HG03103 (cell line): Measurements from ENCODE around the gene BRSK1.

Experiments
- ATAC-seq: cut with Tn5 transposase; IDR thresholded peaks from one replicate; pipeline ENCODE4 v1.9.1; 2021; ENCODE audit warnings: low read depth; ENCODE audit not compliant: unreplicated experiment

Gene BRSK1

GRCh38 chr19:55283548-55284377 is at the start of gene BRSK1:
BRSK1 (plus strand) TSS chr19:55283997; CDS start chr19:55284443, 446 bp downstream.
- no peak for ATAC-seq

DNA sequence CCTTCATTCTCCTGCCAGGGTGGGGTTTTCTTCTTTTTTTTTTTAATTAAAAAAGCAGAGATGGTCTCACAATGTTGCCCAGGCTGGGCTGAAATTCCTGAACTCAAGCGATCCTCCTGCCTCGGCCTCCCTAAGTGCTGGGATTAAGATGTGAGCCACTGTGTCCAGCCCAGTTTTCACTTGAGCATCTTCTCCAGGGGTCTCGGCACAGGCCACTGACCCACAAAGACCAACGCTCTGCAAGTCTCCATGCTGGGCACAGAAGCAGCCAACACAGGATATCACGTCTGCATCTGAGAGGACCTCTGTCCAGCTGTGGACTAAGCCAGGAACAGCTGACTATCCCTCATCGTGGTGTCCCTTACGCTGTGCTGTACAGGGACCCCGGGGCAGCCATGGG is 45.8 kb upstream of the BRSK1 start:
- ATAC-seq = no peak

DNA sequence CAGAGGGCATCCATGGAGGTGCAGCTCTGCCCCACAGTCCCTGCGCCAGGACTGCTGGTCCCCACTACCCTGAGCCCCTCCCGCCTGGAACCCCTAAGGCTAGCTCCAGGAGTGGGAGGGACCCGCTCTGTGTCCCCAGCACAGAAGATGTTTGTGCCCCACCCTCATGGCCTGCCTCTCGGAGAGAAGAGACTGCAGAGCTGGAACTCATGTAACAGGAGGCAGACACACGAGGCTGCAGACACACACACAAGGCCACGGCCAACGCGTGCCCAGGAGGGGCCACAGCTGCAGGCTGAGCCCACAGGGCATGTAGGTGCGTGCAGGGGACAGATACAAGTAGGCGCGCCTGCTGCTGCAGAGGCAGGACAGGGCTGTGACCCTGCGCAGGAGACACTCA is 44.8 kb upstream of the BRSK1 start:
- no peak for ATAC-seq

DNA sequence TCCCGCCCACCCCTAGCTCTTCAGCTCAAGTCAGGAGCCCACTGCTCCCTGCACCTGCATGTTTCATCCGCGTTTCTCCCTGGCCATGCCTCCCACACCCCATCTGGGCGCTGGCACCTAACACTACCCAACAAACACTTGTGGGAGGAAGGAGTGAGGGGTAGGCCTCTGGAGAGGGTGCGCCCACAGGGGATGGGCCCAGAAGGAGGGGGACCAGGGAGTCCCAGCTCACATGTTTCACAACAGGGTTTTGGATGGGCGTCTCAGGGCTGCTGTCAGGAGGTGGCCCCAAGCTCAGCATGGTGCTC is 43.1 kb upstream of the BRSK1 start:
- ATAC-seq = no peak

GRCh38 chr19:55241143-55241934 is 42.5 kb upstream of the BRSK1 start:
- ATAC-seq = no peak

DNA sequence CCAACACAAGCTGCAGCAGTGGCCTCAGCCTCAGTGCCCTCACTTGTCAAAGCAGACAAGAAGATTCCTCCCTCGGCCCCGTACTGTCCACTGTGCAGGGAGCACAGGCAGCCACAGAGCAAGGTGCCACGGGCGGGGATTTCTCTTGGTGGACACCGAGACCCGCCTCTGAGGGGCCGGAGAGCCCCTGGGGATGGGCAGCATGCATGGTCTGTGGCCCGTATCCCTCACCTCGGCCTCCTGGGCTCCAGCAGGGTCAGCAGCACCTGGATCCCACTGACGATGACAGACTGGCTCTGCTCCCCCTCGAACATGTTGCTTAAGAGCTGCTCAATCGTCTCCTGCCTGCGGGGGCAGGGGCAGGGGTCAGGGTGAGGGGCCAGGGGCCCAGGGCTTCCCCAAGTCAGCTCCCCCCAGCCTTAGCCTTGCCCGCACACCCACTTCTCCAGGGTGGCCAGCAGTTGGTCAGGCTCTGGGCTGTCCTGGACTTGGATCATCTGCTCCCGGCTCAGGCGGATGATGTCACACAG is 41.8 kb upstream of the BRSK1 start:
- no peak for ATAC-seq

DNA sequence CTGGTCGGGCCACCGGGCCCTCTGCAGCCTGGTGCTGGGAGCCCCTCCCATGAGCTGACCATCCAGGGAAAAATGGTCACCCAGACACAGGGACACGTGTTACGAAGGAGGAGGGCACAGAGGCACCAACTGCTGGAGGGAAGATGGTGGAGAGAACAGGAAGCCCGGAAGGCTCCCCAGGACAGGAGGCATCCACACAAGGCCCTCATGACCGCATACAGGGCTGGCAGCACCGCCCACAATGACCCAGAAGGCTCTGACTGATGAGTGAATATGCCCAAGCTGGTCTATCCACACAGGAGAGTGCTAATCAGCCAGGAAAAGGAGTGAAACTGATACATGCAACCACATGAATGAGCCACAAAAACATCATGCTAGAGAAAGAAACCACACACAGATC is 41.3 kb upstream of the BRSK1 start:
- ATAC-seq = no peak

DNA sequence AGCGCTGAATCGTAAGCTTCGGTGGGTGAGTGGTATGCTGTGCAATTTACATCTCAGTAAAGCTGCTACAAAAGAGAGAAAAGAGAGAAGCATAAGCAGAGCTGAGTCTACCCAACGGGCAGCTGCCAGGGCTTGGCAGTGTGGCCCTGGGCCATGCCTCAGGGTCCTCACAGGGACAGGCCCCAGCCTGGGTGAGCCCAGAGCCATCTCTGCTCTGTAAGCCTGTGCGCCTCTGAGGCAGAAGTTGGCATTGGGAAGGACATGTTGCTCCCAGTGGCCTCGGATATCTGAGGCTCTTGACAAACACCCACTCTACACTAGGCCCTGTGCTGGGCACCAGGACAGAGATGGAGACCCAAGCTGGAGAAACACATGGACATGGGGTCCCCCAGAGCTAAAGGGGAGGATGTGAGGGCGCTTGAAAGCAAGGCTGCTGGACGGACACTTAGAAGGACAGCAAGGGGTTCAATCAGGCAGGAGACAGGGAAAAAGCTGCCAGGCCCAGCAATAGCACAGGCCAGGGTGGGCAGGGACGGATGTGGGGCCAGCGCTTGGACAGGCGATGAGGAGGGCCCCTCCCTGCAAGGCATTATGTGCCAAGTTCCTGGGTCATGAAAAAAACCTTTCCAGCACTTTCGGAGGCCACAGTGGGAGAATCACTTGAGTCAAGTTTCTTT is 39.7 kb upstream of the BRSK1 start:
- ATAC-seq = no peak

- no peak for ATAC-seq
These were observed 38.4 kb upstream of the BRSK1 start for GRCh38 chr19:55245236-55245904.

- no peak for ATAC-seq
These were observed 37.0 kb upstream of the BRSK1 start for GRCh38 chr19:55246462-55247451.

- no peak for ATAC-seq
These were observed 36.1 kb upstream of the BRSK1 start for GRCh38 chr19:55247621-55248099.

- no peak for ATAC-seq
These were observed 35.6 kb upstream of the BRSK1 start for GRCh38 chr19:55248166-55248675.

DNA sequence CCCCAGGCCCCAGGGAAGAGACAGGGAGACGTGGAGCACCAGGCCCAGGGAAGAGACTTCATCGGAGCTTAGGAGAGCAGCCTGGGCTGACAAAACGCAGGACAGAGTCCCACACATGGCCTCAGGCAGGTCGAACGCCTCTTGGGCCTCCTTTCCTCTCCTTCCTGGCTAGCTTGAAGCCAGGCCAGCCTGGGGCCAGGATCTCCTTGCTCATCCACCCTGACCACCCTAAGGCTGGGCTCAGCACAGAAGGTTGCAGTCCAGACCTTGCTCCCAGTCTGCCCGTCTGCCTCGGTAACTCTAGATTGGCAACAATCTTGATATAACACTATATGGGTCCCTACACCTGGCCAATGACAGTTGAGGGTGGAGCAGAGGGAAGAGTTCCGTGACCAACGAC is 35.1 kb upstream of the BRSK1 start:
- ATAC-seq = no peak

DNA sequence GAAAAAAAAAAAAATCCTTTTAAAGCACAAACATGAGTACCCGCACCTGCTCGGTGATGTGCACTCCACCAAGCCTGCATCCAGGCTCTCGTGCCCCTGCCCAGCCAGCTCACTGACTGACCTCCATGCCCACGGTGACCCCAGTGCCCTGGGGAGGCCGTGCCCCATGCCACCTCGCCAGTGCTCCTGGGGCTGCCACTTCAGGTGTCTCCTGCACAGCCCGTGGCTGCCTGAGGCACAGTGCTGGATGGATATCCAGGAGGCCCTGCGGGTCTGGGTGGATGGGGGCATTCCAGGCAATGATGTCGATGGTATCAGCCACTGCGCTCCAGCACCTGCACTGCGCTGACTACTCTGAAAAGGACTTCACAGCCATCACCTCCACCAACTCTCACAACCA is 34.0 kb upstream of the BRSK1 start:
- no peak for ATAC-seq

- no peak for ATAC-seq
These were observed 33.3 kb upstream of the BRSK1 start for GRCh38 chr19:55250262-55251036.

- ATAC-seq = no peak
These were observed 32.3 kb upstream of the BRSK1 start for GRCh38 chr19:55251341-55252081.

DNA sequence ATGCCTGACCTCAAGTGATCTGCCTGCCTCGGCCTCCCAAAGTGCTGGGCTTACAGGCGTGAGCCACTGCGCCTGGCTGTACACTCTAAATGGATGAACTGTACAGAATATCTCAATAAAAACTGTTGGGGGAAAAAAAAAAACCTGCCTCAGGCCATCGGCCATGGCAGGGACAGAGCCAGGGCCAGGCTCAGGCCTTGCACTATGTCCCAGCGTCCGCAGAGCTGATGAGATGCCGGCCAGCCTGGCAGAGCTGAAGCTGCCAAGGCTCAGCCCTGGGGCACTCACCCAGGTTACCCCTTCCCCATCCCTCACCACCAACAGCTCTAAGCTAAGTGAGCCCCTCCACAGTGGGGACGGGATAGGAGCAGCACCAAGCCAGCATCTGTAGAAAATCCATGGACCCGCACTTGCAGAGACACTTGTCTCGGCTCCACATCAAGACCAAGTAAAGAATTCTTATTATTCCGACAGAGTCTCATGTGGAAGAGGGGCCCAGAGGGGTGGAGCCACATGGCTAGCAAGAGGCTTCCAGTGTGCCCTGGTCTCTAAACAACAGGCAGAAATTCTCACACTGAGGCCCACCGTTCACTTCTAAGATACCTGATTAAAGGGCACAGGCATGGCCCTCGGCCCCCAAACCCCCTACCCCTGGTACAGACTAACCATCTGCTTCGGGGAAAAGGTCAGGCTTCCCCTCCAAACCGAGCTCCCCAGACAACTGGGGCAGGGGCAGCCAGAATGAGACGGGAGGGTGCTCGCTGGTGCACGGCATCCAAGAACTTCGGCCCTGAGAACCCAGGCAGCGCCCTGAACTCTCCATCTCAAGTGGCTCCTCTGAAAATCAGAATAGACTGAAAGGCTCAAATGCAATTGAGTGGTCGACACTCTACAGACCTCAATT is 30.8 kb upstream of the BRSK1 start:
- ATAC-seq = no peak
